ENCODE data around the gene CCDC88B.

CCDC88B gene

GRCh38 chr11:64372802-64373597, 33.0 kb downstream of the CCDC88B start:
- DNase-seq (ENCODE audit: low spot score) = no peak
- TF ChIP-seq CTCF (IDR thresholded peaks at IDR 0.05; ENCODE audit: extremely low read depth, missing control alignments) = no peak

- DNase-seq (ENCODE audit: low spot score) = peak; percentile 67
- TF ChIP-seq CTCF (IDR thresholded peaks at IDR 0.05; ENCODE audit: extremely low read depth, missing control alignments) = no peak
These were observed 33.6 kb downstream of the CCDC88B start for GRCh38 chr11:64373598-64373974.

- DNase-seq (ENCODE audit: low spot score) = no peak
- no peak for TF ChIP-seq CTCF (IDR thresholded peaks at IDR 0.05; ENCODE audit: extremely low read depth, missing control alignments)
These were observed 36.1 kb downstream of the CCDC88B start for GRCh38 chr11:64376071-64376470.

- TF ChIP-seq CTCF (IDR thresholded peaks at IDR 0.05; ENCODE audit: extremely low read depth, missing control alignments) = no peak
- DNase-seq (ENCODE audit: low spot score) = no peak
These were observed 38.4 kb downstream of the CCDC88B start for GRCh38 chr11:64378335-64378880.

GRCh38 chr11:64379160-64379559, 39.2 kb downstream of the CCDC88B start:
- no peak for DNase-seq (ENCODE audit: low spot score)
- no peak for TF ChIP-seq CTCF (IDR thresholded peaks at IDR 0.05; ENCODE audit: extremely low read depth, missing control alignments)

GRCh38 chr11:64379817-64380709, 40.1 kb downstream of the CCDC88B start:
- no peak for TF ChIP-seq CTCF (IDR thresholded peaks at IDR 0.05; ENCODE audit: extremely low read depth, missing control alignments)
- DNase-seq (ENCODE audit: low spot score) = no peak

GRCh38 chr11:64381350-64381749, 41.3 kb downstream of the CCDC88B start:
- no peak for TF ChIP-seq CTCF (IDR thresholded peaks at IDR 0.05; ENCODE audit: extremely low read depth, missing control alignments)
- DNase-seq (ENCODE audit: low spot score) = no peak

Measured in GM20000 (cell line).